Fibroblast of mammary gland (primary cell): ENCODE data around the gene MID2.
"Not testable (repeated sequence)": the region's sequence is repeated elsewhere in the genome, so short reads cannot be mapped to it uniquely, and the experiment has no call there.

Experiments used
- DNase-seq: peaks from one replicate; pipeline ENCODE4 v3.0.0-alpha.2; 2010; ENCODE audit warnings: low read depth
- H3K4me3 ChIP-seq: 2 replicates; pipeline ENCODE4 v1.5.1; 2011; ENCODE audit warnings: low read depth, mild to moderate bottlenecking, low read length, moderate library complexity; ENCODE audit not compliant: control insufficient read depth
- TF ChIP-seq, protein P1 (sequence below): conservative IDR thresholded peaks from 2 replicates; pipeline ENCODE4 v1.5.1; 2011; ENCODE audit warnings: low read depth, low read length, inconsistent platforms; ENCODE audit not compliant: control insufficient read depth, insufficient read depth

The MID2 gene

DNA sequence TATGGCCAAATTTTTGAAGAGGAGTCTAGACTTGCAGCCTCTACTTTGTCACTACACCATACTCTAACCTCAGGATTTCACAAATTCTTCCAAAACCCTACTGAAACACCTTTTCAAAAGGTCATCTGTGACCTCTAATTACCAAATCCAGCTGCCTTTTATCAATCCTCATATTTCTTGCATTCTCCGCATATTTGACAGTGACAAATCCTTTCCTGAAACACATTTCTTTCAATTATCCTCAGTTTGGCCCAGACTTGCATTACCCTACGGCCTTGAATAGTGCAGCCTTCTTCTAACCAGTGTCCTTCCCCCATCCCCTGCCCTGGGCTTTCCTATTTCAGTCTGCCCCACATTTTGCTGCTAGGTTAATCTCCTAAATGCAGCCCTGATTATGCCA lies 25.5 kb downstream of the MID2 start:
- TF ChIP-seq, protein P1, sequence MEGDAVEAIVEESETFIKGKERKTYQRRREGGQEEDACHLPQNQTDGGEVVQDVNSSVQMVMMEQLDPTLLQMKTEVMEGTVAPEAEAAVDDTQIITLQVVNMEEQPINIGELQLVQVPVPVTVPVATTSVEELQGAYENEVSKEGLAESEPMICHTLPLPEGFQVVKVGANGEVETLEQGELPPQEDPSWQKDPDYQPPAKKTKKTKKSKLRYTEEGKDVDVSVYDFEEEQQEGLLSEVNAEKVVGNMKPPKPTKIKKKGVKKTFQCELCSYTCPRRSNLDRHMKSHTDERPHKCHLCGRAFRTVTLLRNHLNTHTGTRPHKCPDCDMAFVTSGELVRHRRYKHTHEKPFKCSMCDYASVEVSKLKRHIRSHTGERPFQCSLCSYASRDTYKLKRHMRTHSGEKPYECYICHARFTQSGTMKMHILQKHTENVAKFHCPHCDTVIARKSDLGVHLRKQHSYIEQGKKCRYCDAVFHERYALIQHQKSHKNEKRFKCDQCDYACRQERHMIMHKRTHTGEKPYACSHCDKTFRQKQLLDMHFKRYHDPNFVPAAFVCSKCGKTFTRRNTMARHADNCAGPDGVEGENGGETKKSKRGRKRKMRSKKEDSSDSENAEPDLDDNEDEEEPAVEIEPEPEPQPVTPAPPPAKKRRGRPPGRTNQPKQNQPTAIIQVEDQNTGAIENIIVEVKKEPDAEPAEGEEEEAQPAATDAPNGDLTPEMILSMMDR, result no peak
- DNase-seq, result no peak
- H3K4me3 ChIP-seq, result no peak overlapping the region

GRCh38 chrX:107851665-107852064 lies 26.0 kb downstream of the MID2 start:
- DNase-seq, H3K4me3 ChIP-seq: not testable (repeated sequence)

GRCh38 chrX:107856289-107856688 lies 30.6 kb downstream of the MID2 start:
- H3K4me3 ChIP-seq, result no peak overlapping the region
- DNase-seq, result no peak
- TF ChIP-seq, protein P1, result no peak

DNA sequence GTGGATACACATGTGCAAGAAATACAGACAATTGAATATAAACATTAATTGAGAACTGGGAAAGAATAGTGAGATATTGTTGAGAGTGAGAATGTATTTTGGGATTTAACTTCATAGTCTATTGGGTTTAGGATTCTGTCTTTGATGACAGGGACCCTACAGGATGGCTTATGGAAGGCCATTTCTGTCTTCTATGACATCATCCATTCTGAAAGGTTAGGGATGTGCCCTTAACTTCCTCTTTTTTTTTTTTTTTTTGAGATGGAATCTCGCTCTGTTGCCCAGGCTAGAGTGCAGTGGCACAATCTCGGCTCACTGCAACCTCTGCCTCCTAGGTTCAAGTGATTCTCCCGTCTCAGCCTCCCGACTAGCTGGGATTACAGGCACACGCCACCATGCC lies 31.4 kb downstream of the MID2 start:
- not testable (repeated sequence) for H3K4me3 ChIP-seq, DNase-seq

DNA sequence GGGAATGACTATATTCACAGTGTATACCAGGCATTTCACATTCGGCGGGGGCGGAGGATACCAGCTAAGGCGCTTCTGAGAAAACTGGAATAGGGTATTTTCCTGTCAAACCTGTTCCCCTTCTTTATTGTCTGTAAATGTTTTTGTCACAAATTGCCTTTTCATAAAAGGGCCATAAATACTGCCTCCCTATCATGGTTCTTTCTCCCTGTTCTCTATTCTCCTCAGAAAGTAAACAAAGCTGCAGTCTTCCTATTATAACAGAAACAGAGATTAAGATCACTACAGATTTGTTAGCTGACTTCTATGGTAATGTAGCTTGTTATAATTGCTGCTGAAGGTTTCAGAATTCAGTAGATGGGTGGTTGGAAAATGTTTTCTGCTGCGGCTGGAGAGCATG lies 32.2 kb downstream of the MID2 start:
- TF ChIP-seq, protein P1, result no peak
- DNase-seq, result no peak
- H3K4me3 ChIP-seq, result no peak overlapping the region

GRCh38 chrX:107861056-107861455 lies 35.4 kb downstream of the MID2 start:
- DNase-seq, result peak; percentile 53
- H3K4me3 ChIP-seq, result no peak overlapping the region
- TF ChIP-seq, protein P1, result no peak

GRCh38 chrX:107871136-107871535 lies 45.5 kb downstream of the MID2 start:
- no peak overlapping the region for H3K4me3 ChIP-seq
- TF ChIP-seq, protein P1, result no peak
- no peak for DNase-seq

GRCh38 chrX:107878106-107878505 lies 52.4 kb downstream of the MID2 start:
- DNase-seq, result no peak
- H3K4me3 ChIP-seq, result no peak overlapping the region
- TF ChIP-seq, protein P1, result no peak
